MCF 10A (cell line): ENCODE results near the gene VPS13C. TPM values are rescaled to one million over a fixed set of nuclear protein-coding genes. Genes with fewer than 3 reads are reported as not detected.

ENCODE experiments used
- BruUV-seq: library from RNA; stranded (reverse); fragments of 400-500 nt; replicated peaks from 2 replicates; lab custom pipeline; 2021; lab: Mats Ljungman, UMichigan
- CTCF ChIA-PET: fragments of 300-600 bp; sonication (Branson Sonifier 250); formaldehyde crosslinking; extraction: SDS; loops from one replicate; lab custom pipeline; 2021; ENCODE audit warnings: antibody characterized with exemption, inconsistent platforms; lab: Yijun Ruan, JAX
- POLR2A ChIA-PET: fragments of 300-600, 350-650 bp; sonication (Branson Sonifier 250); formaldehyde crosslinking; extraction: SDS; loops from one replicate; lab custom pipeline; 2020; ENCODE audit warnings: antibody characterized with exemption, inconsistent platforms; lab: Yijun Ruan, JAX
- DNase-seq: peaks from one replicate; pipeline ENCODE4 v3.0.0-alpha.2; 2018; ENCODE audit not compliant: unreplicated experiment
- H3K27ac Mint-ChIP-seq: one replicate; pipeline ENCODE4 v1.8.0; 2022; ENCODE audit warnings: mild to moderate bottlenecking, low read depth, mixed read lengths; ENCODE audit not compliant: unreplicated experiment
- H3K27me3 Mint-ChIP-seq: one replicate; pipeline ENCODE4 v1.8.0; 2022; ENCODE audit warnings: mixed read lengths; ENCODE audit not compliant: insufficient read depth, unreplicated experiment
- H3K36me3 Mint-ChIP-seq: one replicate; pipeline ENCODE4 v1.8.0; 2022; ENCODE audit warnings: mild to moderate bottlenecking, moderate library complexity, mixed read lengths; ENCODE audit not compliant: insufficient read depth, unreplicated experiment
- H3K4me1 Mint-ChIP-seq: one replicate; pipeline ENCODE4 v1.8.0; 2022; ENCODE audit warnings: mixed read lengths; ENCODE audit not compliant: insufficient read depth, unreplicated experiment
- H3K4me3 Mint-ChIP-seq: one replicate; pipeline ENCODE4 v1.8.0; 2022; ENCODE audit warnings: mild to moderate bottlenecking, moderate library complexity, mixed read lengths; ENCODE audit not compliant: unreplicated experiment
- H3K9me3 Mint-ChIP-seq: one replicate; pipeline ENCODE4 v1.8.0; 2022; ENCODE audit warnings: mixed read lengths; ENCODE audit not compliant: unreplicated experiment
- intact Hi-C: fragments of 100-400 bp; cut with micrococcal nuclease; formaldehyde crosslinking; loops from 2 replicates; pipeline ENCODE4 v1.14.1; 2022
- total RNA-seq: library from RNA; stranded (reverse); gene quantifications from 2 replicates; pipeline ENCODE4 v1.2.3, GENCODE V29; 2022
- TF ChIP-seq, protein P1 (sequence below): fragments of 200-600 bp; IDR thresholded peaks from one replicate; pipeline ENCODE4 v1.8.0; 2022; ENCODE audit warnings: antibody characterized with exemption, mild to moderate bottlenecking; ENCODE audit not compliant: unreplicated experiment

VPS13C gene
- total RNA-seq, 1 experiment from 2014 or later: 47.4 TPM

GRCh38 chr15:61856295-61856694 is 204.0 kb downstream of the VPS13C start:
- ChIA-PET POLR2A (no interaction called here), CTCF (interaction anchor here (0.6 to 1.1 kb wide), 3 partner anchors 10 to 850 kb away, joined by 3 to 4 read pairs (median 3); no protein-coding TSS in a partner anchor)
- BruUV-seq: no TSS peak
- peaks cover 22% of the 10 kb centered on the region for H3K36me3 Mint-ChIP-seq
- no peaks in the 10 kb centered on the region for H3K4me1 Mint-ChIP-seq
- DNase-seq: no peak
- H3K4me3 Mint-ChIP-seq: no peak overlapping the region
- no peak overlapping the region for H3K27ac Mint-ChIP-seq
- H3K27me3 Mint-ChIP-seq: no peaks in the 10 kb centered on the region
- TF ChIP-seq, protein P1, sequence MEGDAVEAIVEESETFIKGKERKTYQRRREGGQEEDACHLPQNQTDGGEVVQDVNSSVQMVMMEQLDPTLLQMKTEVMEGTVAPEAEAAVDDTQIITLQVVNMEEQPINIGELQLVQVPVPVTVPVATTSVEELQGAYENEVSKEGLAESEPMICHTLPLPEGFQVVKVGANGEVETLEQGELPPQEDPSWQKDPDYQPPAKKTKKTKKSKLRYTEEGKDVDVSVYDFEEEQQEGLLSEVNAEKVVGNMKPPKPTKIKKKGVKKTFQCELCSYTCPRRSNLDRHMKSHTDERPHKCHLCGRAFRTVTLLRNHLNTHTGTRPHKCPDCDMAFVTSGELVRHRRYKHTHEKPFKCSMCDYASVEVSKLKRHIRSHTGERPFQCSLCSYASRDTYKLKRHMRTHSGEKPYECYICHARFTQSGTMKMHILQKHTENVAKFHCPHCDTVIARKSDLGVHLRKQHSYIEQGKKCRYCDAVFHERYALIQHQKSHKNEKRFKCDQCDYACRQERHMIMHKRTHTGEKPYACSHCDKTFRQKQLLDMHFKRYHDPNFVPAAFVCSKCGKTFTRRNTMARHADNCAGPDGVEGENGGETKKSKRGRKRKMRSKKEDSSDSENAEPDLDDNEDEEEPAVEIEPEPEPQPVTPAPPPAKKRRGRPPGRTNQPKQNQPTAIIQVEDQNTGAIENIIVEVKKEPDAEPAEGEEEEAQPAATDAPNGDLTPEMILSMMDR: no peak
- intact Hi-C loops: no loop called here
- H3K9me3 Mint-ChIP-seq: no peaks in the 10 kb centered on the region

GRCh38 chr15:61853195-61853594 is 207.1 kb downstream of the VPS13C start:
- no peaks in the 10 kb centered on the region for H3K9me3 Mint-ChIP-seq
- no peak for DNase-seq
- POLR2A ChIA-PET: interaction anchor here (0.6 kb wide), 1 partner anchor 184 kb away, joined by 3 read pairs; no protein-coding TSS in a partner anchor
- CTCF ChIA-PET: interaction anchor here (1.0 kb wide), 1 partner anchor 19 kb away, joined by 4 read pairs; no protein-coding TSS in a partner anchor
- intact Hi-C loops: no loop called here
- no peak overlapping the region for H3K4me3 Mint-ChIP-seq
- H3K27me3 Mint-ChIP-seq: no peaks in the 10 kb centered on the region
- peaks cover 27% of the 10 kb centered on the region for H3K36me3 Mint-ChIP-seq
- H3K27ac Mint-ChIP-seq: no peak overlapping the region
- TF ChIP-seq, protein P1: no peak
- no peaks in the 10 kb centered on the region for H3K4me1 Mint-ChIP-seq
- no TSS peak for BruUV-seq

- POLR2A ChIA-PET: no interaction called here
- DNase-seq: no peak
- Mint-ChIP-seq H3K9me3 (no peaks in the 10 kb centered on the region), H3K27me3 (no peaks in the 10 kb centered on the region), H3K27ac (no peak overlapping the region), H3K4me1 (no peaks in the 10 kb centered on the region), H3K36me3 (peaks cover 27% of the 10 kb centered on the region), H3K4me3 (no peak overlapping the region)
- TF ChIP-seq, protein P1: no peak
- CTCF ChIA-PET: no interaction called here
- no TSS peak for BruUV-seq
- intact Hi-C loops: no loop called here
Measured at GRCh38 chr15:61851955-61852354, 208.3 kb downstream of the VPS13C start.

DNA sequence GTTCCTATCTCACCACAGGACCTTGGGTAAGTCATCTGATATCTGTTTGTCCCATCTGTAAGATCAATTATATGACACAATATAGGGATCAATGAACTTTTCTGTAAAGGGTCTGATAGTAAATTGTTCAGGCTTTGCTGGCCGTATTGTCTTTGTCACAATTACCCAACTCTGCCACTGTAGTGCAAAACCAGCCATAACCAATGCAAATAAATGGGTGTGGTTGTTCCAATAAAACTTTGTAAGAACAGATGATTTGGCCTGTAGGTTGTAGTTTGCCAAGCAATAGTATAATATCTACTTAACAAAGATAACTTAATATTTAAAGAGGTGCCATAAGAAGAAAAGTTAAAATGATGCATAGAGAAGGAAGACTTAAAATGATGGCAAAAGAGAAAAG is 210.8 kb downstream of the VPS13C start:
- no peaks in the 10 kb centered on the region for H3K27me3 Mint-ChIP-seq
- peaks cover 29% of the 10 kb centered on the region for H3K36me3 Mint-ChIP-seq
- BruUV-seq: no TSS peak

More for the DNA sequence above, 210.8 kb downstream of the VPS13C start:
- no peak overlapping the region for H3K27ac Mint-ChIP-seq
- no peak overlapping the region for H3K4me3 Mint-ChIP-seq
- TF ChIP-seq, protein P1: no peak
- ChIA-PET POLR2A (no interaction called here), CTCF (no interaction called here)
- intact Hi-C loops: no loop called here
- no peaks in the 10 kb centered on the region for H3K4me1 Mint-ChIP-seq
- no peaks in the 10 kb centered on the region for H3K9me3 Mint-ChIP-seq
- DNase-seq: no peak
